ENCODE measurements around the gene SORL1-AS1.

The SORL1-AS1 gene

DNA sequence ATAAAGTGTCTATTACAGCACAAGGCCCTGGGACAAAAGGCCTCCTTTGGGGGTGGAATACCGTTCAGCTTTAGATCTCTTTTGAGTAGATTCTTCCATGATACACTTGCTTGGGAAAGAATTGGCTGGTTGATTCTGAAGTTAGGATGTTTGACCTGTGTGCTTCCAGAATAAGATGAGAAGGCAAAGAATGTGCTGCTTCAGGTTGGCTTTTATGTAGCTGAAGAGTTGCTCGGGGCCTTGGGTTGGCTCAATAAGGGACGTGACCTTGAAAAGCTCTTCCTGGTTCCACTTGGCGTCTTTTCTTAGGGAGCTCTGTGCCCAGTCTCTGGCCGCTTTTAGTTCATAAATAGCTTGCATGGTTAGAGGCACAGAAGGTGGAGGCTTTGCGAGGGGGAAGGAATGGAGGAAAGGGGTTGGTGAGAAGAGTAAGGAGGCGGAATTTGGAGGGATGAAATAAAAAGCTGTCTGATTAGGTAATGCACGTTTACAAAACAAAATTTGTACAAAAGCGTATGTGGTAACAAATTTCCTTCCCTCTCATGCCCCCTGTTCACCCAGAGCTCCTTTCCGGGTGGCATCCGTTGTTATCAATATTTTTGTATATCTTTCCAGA, 4.2 kb upstream of the SORL1-AS1 start:
- intact Hi-C loops (cut with DNase I): no loop called here
- DNase-seq (no peak), ATAC-seq (no peak)

GRCh38 chr11:121456151-121456550, 3.4 kb upstream of the SORL1-AS1 start:
- intact Hi-C loops (cut with DNase I): no loop called here
- ATAC-seq (no peak), DNase-seq (no peak)

DNA sequence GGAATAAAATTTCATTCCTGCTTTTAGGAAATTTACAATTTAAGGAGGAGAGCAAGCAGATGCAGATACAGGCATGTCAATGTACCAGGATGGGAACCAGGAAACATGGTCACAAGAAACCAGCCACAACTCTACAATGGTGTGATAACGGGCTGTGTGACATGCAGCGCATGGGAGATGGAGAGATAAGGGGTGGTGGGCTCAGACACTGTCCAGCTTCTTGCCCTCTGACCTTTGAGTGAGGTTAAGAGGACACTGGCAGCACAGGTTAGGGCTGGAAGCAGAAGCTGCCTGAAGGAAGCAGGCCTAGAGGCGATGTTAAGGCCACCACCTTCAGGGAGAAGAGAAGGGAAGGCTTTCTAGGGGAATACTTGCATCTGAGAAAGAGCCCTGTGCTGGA, 2.3 kb upstream of the SORL1-AS1 start:
- DNase-seq (no peak), ATAC-seq (no peak)
- intact Hi-C loops (cut with DNase I): no loop called here

DNA sequence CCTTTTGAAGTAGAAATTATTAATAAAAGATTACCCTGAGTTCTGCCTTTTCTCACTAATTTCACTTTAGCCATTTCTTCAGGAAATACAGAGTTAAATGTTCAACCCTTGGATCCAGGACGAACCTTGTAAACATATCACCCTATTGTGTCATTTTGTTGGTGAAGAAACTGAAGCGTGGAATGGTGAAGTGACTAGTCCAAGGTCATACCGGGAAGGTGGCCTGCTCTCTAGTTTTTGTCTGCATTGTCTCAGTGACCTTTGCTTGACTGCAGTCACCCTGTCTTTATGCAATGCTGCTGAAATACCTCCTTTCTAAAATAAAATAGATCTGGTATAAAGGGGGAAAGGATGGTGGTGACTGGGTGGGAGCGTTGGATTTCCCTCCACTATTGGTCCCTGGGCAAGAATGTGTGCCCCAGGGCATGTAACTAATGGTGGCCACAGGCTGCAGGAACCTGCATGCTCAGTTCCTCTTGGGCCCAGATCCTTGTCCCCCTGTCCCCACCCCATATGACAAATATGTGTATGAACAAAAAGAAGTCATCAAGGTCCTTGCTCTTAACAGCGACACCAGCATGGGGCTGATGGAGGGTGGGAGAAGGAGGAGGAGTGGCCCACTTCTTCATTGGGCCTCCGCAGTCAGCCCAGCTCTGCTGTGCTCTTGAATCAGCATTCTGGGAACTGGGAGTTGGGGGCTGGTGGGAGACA, 977 bp upstream of the SORL1-AS1 start:
- intact Hi-C loops (cut with DNase I): loop anchor here in 1 of 2 donors (5.0 kb wide), 2 partner anchors 131 to 139 kb away; no protein-coding TSS in a partner anchor
- ATAC-seq: no peak

GRCh38 chr11:121451986-121452608, 670 bp downstream of the SORL1-AS1 start, which contains the start of gene SORL1:
SORL1 (plus strand) TSS chr11:121452314; CDS start chr11:121452332, 18 bp downstream.
- intact Hi-C loops (cut with DNase I): loop anchor here in 1 of 2 donors (5.0 kb wide), 2 partner anchors 130 to 140 kb away; no protein-coding TSS in a partner anchor
- peak; percentile 78 for DNase-seq
- peak; percentile 92 to 95 for ATAC-seq

More for the DNA sequence above, 977 bp upstream of the SORL1-AS1 start:
- no peak for DNase-seq

DNA sequence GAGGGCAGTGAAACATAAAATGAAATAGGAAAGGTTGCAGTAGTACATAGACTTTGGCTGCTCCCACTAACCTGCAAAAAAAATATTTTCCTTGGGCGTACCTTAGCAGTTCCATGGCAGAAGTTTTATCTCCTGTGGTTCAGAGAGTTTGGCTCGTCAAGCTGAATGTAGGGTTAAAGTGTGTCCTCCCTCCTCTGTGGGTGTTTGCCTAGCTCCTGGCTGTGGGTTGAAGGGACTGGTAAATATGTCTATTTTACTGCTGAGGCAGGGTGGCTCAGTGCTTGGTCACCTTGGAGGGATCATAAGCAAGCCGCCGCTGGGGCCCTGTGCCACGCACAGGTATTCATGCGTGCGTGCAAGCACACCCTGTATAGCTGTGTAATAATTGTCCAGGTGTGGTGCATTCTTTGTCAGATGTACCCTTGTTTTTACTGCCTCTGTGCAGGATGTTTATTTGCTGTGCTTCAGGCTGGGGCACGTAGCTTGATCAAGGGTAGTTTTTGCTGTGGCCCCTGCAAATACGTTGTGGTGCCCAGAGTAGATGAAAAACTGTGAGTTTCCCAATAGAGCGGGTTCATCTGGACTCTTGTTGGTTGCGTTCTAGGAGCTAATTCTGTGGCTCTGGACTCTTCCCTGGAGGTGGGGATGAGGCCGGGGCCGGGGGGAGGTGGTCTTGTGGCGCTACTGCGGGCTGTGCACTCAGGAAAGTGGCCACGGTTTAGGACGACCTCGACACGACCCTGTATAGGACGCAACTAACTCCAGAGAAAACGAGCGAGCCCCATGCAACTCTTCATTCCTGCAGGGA, 1.4 kb downstream of the SORL1-AS1 start:
- ATAC-seq (peak in 1 of 2 donors; percentile 3), DNase-seq (no peak)
- intact Hi-C loops (cut with DNase I): loop anchor here in 1 of 2 donors (5.0 kb wide), 2 partner anchors 129 to 141 kb away; no protein-coding TSS in a partner anchor

- intact Hi-C loops (cut with DNase I): loop anchor here in 1 of 2 donors (5.0 kb wide), 2 partner anchors 128 to 142 kb away; no protein-coding TSS in a partner anchor
- DNase-seq: no peak
- ATAC-seq: no peak
Observed at GRCh38 chr11:121450401-121450800, 2.4 kb downstream of the SORL1-AS1 start.

DNA sequence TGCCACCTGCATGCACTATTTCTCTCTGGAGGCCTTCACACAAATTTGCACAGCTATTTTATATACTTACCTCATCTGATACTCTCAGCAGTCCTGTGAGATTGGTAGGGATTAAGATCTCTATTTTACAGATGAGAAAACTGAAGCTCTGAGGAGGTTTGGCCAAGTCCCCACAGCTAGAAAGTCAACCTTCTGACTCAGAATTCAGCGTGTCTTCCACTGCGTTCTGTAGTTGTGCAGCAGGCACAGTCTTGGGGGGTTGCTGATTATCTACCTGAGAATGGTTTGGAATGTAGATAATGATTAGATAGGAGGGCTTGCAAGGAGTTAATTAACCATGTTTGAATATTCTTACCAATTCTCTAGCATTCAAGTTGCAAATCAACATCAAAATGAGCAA, 3.1 kb downstream of the SORL1-AS1 start:
- intact Hi-C loops (cut with DNase I): loop anchor here in 1 of 2 donors (5.0 kb wide), 2 partner anchors 127 to 143 kb away; no protein-coding TSS in a partner anchor
- ATAC-seq: no peak
- DNase-seq: no peak

- no peak for DNase-seq
- no peak for ATAC-seq
- intact Hi-C loops (cut with DNase I): no loop called here
Observed at GRCh38 chr11:121449123-121449522, 3.6 kb downstream of the SORL1-AS1 start.

DNA sequence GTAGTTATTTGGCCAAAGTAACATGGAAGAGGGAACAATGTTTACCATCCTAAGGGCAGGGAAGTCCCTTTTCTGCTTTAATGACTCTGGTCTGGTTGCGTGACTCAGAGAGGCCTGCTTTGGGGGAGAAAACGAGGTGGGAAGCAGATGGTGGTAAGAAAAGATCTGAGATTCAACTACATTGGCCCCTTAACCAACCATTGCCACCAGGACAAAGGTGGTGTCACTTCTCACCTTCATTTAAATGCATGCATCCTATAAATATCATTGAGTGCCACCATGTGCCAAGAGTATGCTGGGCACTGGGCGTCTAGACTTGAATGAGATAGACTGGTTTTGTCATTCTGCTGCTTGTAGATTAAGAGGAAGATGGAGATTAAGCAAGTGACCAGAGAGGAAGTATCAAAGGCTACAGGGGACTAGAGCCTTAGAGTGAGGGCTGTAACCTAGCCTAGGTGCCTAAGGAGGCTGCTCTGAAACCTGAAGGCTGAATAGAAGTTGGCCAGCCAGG, 4.3 kb downstream of the SORL1-AS1 start:
- ATAC-seq: no peak
- intact Hi-C loops (cut with DNase I): no loop called here

DNA sequence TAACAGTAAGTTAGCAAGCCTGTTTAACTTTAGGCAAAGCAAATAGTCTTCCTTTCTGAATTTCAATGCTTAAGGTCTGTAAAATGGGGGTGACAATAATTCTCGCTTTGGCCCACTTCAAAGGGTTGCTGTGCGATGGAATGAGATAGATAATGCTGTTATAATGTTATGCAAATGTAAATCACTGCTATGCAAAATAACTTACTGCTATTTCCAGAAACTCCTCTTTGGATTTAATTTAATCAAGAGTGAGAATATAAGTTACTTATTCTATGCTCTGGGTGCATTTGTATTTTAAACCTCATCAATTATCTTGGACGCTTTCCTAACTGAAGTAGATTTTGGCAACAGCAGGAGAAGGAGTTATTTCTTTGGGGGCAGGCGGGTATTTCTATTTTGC, 4.8 kb downstream of the SORL1-AS1 start:
- DNase-seq (no peak), ATAC-seq (no peak)
- intact Hi-C loops (cut with DNase I): no loop called here

More for the DNA sequence above, 4.3 kb downstream of the SORL1-AS1 start:
- no peak for DNase-seq

- no peak for DNase-seq
- intact Hi-C loops (cut with DNase I): no loop called here
- peak; percentile 28 to 38 for ATAC-seq
Observed at GRCh38 chr11:121446752-121447156, 6.0 kb downstream of the SORL1-AS1 start.

GRCh38 chr11:121445071-121445768, 7.5 kb downstream of the SORL1-AS1 start:
- ATAC-seq (no peak), DNase-seq (no peak)
- intact Hi-C loops (cut with DNase I): no loop called here

- ATAC-seq: no peak
- intact Hi-C loops (cut with DNase I): no loop called here
Observed at GRCh38 chr11:121444526-121444925, 8.2 kb downstream of the SORL1-AS1 start.

GRCh38 chr11:121443688-121444275, 9.0 kb downstream of the SORL1-AS1 start:
- intact Hi-C loops (cut with DNase I): no loop called here
- no peak for ATAC-seq
- DNase-seq: no peak

More at GRCh38 chr11:121444526-121444925, 8.2 kb downstream of the SORL1-AS1 start:
- no peak for DNase-seq

DNA sequence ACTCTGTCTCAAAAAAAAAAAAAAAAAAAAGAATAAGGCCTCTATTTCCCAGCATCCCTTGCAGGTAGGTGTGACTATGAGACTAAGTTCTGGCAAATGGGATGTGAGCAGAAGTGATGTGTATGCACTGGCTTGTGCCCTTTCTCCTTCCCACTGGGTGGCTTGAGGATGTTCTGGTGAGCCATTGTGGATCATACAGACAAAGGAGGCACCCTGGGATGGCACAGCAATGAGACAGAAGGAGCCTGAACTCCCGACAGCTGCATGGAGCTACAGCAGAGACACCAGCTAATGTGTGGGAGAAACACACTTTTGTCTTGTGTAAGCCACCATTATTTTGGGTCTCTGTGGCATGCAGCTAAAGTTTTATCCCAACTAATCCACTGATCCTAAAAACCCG, 11.2 kb downstream of the SORL1-AS1 start:
- intact Hi-C loops (cut with DNase I): no loop called here
- ATAC-seq: no peak
- no peak for DNase-seq

- ATAC-seq (peak in 1 of 2 donors; percentile 67), DNase-seq (no peak)
- intact Hi-C loops (cut with DNase I): no loop called here
Observed at GRCh38 chr11:121439759-121440158, 13.0 kb downstream of the SORL1-AS1 start.

- ATAC-seq (peak in 1 of 2 donors; percentile 65), DNase-seq (no peak)
- intact Hi-C loops (cut with DNase I): no loop called here
Observed at GRCh38 chr11:121439337-121439736, 13.4 kb downstream of the SORL1-AS1 start.

All from left cardiac atrium (tissue), 4 donors.